GM12874 (cell line): Measurements from ENCODE around the gene E2F6.

Experiments used
- CTCF ChIP-seq: IDR thresholded peaks from 2 replicates; pipeline ENCODE4 v1.5.1; 2011; ENCODE audit warnings: low read depth, mild to moderate bottlenecking, control low read depth, low read length, moderate library complexity; ENCODE audit not compliant: insufficient read depth

The E2F6 gene

DNA sequence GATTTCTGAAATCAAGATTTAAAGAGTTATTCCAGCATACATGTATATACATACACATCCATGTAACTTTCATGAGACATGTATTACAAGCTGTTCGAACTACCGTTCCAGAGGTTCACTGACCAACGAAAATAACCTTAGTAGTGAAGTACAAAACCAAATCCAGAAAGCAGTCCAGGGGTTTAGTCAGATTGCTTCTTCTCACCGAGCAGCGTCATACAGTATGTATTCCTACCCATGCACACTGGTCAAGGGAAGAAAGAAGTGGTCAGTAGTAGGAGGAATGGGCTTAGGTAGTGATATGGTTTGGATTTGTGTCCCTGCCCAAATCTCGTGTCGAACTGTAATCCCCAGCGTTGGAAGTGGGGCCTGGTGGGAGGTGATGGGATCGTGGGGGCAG is 45.3 kb downstream of the E2F6 start:
- no peak for TF ChIP-seq CTCF

- TF ChIP-seq CTCF: no peak
Measured at GRCh38 chr2:11420190-11420589, 45.8 kb downstream of the E2F6 start.

- no peak for TF ChIP-seq CTCF
Measured at GRCh38 chr2:11419781-11420180, 46.2 kb downstream of the E2F6 start.

DNA sequence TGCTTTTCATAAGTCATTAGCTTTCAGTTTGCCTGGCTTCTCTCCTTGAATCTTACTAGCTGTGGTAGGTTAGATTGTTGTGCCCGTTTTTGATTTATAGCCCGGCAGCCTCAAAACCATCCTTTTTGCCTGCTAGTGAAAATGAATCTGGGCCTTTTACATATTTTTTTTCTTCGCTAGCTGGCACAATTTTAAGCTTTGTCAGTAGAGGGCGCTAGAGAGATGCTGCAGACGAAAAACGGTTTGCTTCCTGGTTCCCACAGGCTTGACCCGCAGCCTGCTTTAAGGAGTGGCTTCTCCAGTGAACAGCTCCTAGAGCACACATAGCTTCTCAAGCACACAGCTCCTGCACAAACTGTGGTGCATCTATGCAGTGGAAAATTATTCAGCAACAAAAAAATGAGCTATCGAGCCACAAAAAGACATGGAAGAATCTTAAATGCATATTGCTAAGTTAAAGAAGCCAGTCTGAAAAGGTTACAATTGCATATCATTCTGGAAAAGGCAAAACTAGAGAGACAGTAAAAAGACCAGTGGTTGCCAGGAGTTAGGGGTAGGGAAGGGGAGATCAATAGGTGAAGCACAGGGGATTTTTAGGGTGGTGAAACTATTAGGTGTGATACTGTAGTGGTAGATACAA is 47.9 kb downstream of the E2F6 start:
- TF ChIP-seq CTCF: peak; percentile 45

GRCh38 chr2:11416931-11417330 is 49.0 kb downstream of the E2F6 start:
- TF ChIP-seq CTCF: no peak

GRCh38 chr2:11416186-11416585 is 49.8 kb downstream of the E2F6 start:
- no peak for TF ChIP-seq CTCF

GRCh38 chr2:11414372-11415124 is 51.4 kb downstream of the E2F6 start:
- TF ChIP-seq CTCF: no peak
